Measurements from ENCODE around the gene CRY1.
A peak's percentile ranks its signal among the peaks of the same experiment; 100 is the strongest.
"Not testable (repeated sequence)": the region's sequence is repeated elsewhere in the genome, so short reads cannot be mapped to it uniquely, and the experiment has no call there.

The CRY1 gene

GRCh38 chr12:107058190-107058589 lies 35.2 kb downstream of the CRY1 start:
- DNase-seq = no peak

- no peak for DNase-seq
Observed at GRCh38 chr12:107057071-107057834, 36.1 kb downstream of the CRY1 start.

GRCh38 chr12:107053709-107054108 lies 39.6 kb downstream of the CRY1 start:
- no peak for DNase-seq

- DNase-seq = no peak
Observed at GRCh38 chr12:107045186-107045585, 48.2 kb downstream of the CRY1 start.

GRCh38 chr12:107042801-107043200 lies 50.5 kb downstream of the CRY1 start:
- no peak for DNase-seq

GRCh38 chr12:107035733-107036132 lies 57.6 kb downstream of the CRY1 start:
- no peak for DNase-seq

- no peak for DNase-seq
Observed at GRCh38 chr12:107033758-107034739, 59.3 kb downstream of the CRY1 start.

GRCh38 chr12:107032266-107032665 lies 61.1 kb downstream of the CRY1 start:
- no peak for DNase-seq

- DNase-seq = no peak
Observed at GRCh38 chr12:107031061-107031460, 62.3 kb downstream of the CRY1 start.

GRCh38 chr12:107029081-107029480 lies 64.3 kb downstream of the CRY1 start:
- no peak for DNase-seq

GRCh38 chr12:107027636-107028053 lies 65.7 kb downstream of the CRY1 start:
- peak; percentile 68 for DNase-seq

- no peak for DNase-seq
Observed at GRCh38 chr12:107026806-107027635, 66.3 kb downstream of the CRY1 start.

- DNase-seq = not testable (repeated sequence)
Observed at GRCh38 chr12:107026356-107026755, 67.0 kb downstream of the CRY1 start.

- no peak for DNase-seq
Observed at GRCh38 chr12:107025671-107026070, 67.7 kb downstream of the CRY1 start.

- no peak for DNase-seq
Observed at GRCh38 chr12:107019546-107019945, 73.8 kb downstream of the CRY1 start.

- DNase-seq = no peak
Observed at GRCh38 chr12:107017042-107017441, 76.3 kb downstream of the CRY1 start.

- DNase-seq = no peak
Observed at GRCh38 chr12:107014055-107014454, 79.3 kb downstream of the CRY1 start.

GRCh38 chr12:107012736-107013425 lies 80.5 kb downstream of the CRY1 start:
- DNase-seq = no peak

GRCh38 chr12:107011519-107011918 lies 81.8 kb downstream of the CRY1 start:
- no peak for DNase-seq

- no peak for DNase-seq
Observed at GRCh38 chr12:107007411-107007810, 85.9 kb downstream of the CRY1 start.

GRCh38 chr12:107002665-107003064 lies 90.7 kb downstream of the CRY1 start:
- not testable (repeated sequence) for DNase-seq

- DNase-seq = no peak
Observed at GRCh38 chr12:106999446-106999845, 93.9 kb downstream of the CRY1 start.

All from NCI-H1436 treated with DMSO at 0.1 percent for 48 hours (cell line).